H9 (cell line): ENCODE data around the gene SLC22A31. TPM values are rescaled to one million over a fixed set of nuclear protein-coding genes. Genes with fewer than 3 reads are reported as not detected.

Experiments
- DNase-seq: peaks from one replicate; pipeline ENCODE4 v3.0.0-alpha.2; 2017
- H2AFZ ChIP-seq: one replicate; pipeline ENCODE4 v1.6.1; 2013; ENCODE audit warnings: mild to moderate bottlenecking, low read length, control low read depth, moderate library complexity
- H2AK5ac ChIP-seq: 2 replicates; pipeline ENCODE4 v1.6.1; 2013; ENCODE audit warnings: low read length, control low read depth, mixed read lengths; ENCODE audit not compliant: insufficient read length
- H2BK120ac ChIP-seq: one replicate; pipeline ENCODE4 v1.6.1; 2013; ENCODE audit warnings: low read depth, mild to moderate bottlenecking, low read length, control low read depth, inconsistent platforms; ENCODE audit not compliant: poor library complexity, severe bottlenecking
- H2BK12ac ChIP-seq: 2 replicates; pipeline ENCODE4 v1.6.1; 2013; ENCODE audit warnings: low read length, control low read depth, mixed read lengths, low read depth; ENCODE audit not compliant: insufficient read length
- H2BK15ac ChIP-seq: 2 replicates; pipeline ENCODE4 v1.6.1; 2013; ENCODE audit warnings: low read depth, low read length, control low read depth
- H2BK20ac ChIP-seq: one replicate; pipeline ENCODE4 v1.6.1; 2013; ENCODE audit warnings: low read depth, mild to moderate bottlenecking, low read length, control low read depth, inconsistent platforms; ENCODE audit not compliant: poor library complexity, severe bottlenecking
- H2BK5ac ChIP-seq: 2 replicates; pipeline ENCODE4 v1.6.1; 2013; ENCODE audit warnings: low read length, control low read depth, mixed read lengths; ENCODE audit not compliant: insufficient read length
- H3K14ac ChIP-seq: 2 replicates; pipeline ENCODE4 v1.6.1; 2013; ENCODE audit warnings: low read length, control low read depth; ENCODE audit not compliant: insufficient read depth
- H3K18ac ChIP-seq: 2 replicates; pipeline ENCODE4 v1.6.1; 2013; ENCODE audit warnings: low read depth, mild to moderate bottlenecking, mixed read lengths, low read length, control low read depth; ENCODE audit not compliant: insufficient read length
- H3K23ac ChIP-seq: 2 replicates; pipeline ENCODE4 v1.6.1; 2013; ENCODE audit warnings: low read length, control low read depth, mixed read lengths, low read depth; ENCODE audit not compliant: insufficient read length
- H3K23me2 ChIP-seq: 2 replicates; pipeline ENCODE4 v1.6.1; 2013; ENCODE audit warnings: low read depth, mild to moderate bottlenecking, mixed read lengths, low read length, control low read depth; ENCODE audit not compliant: insufficient read length, poor library complexity, severe bottlenecking
- H3K27ac ChIP-seq: 2 replicates; pipeline ENCODE4 v1.5.1; 2013; ENCODE audit warnings: low read length, control low read depth, mixed read lengths, low read depth; ENCODE audit not compliant: insufficient read length
- H3K27me3 ChIP-seq: 2 replicates; pipeline ENCODE4 v1.6.1; 2013; ENCODE audit warnings: low read length, control low read depth, inconsistent platforms; ENCODE audit not compliant: insufficient read depth
- H3K4ac ChIP-seq: 2 replicates; pipeline ENCODE4 v1.6.1; 2013; ENCODE audit warnings: low read depth, mild to moderate bottlenecking, control low read depth, inconsistent platforms, low read length, moderate library complexity
- H3K4me1 ChIP-seq: 2 replicates; pipeline ENCODE4 v1.6.1; 2013; ENCODE audit warnings: low read length, control low read depth, inconsistent platforms; ENCODE audit not compliant: insufficient read depth
- H3K4me2 ChIP-seq: 2 replicates; pipeline ENCODE4 v1.6.1; 2013; ENCODE audit warnings: low read length, control low read depth, mixed read lengths; ENCODE audit not compliant: insufficient read length, insufficient read depth
- H3K56ac ChIP-seq: 2 replicates; pipeline ENCODE4 v1.6.1; 2013; ENCODE audit warnings: low read depth, mild to moderate bottlenecking, mixed read lengths, low read length, control low read depth; ENCODE audit not compliant: insufficient read length
- H3K79me1 ChIP-seq: 2 replicates; pipeline ENCODE4 v1.6.1; 2013; ENCODE audit warnings: low read depth, mild to moderate bottlenecking, moderate library complexity, low read length, control low read depth, inconsistent platforms; ENCODE audit not compliant: insufficient read depth, poor library complexity, severe bottlenecking
- H3K79me2 ChIP-seq: 2 replicates; pipeline ENCODE4 v1.6.1; 2013; ENCODE audit warnings: low read length, control low read depth, inconsistent platforms; ENCODE audit not compliant: insufficient read depth
- H3K9ac ChIP-seq: 2 replicates; pipeline ENCODE4 v1.6.1; 2013; ENCODE audit warnings: low read length, control low read depth, mixed read lengths; ENCODE audit not compliant: insufficient read length; ENCODE audit errors: extremely low read depth
- H3K9me3 ChIP-seq: one replicate; pipeline ENCODE4 v1.6.1; 2013; ENCODE audit warnings: low read depth, low read length, inconsistent platforms; ENCODE audit not compliant: control insufficient read depth
- H3T11ph ChIP-seq: one replicate; pipeline ENCODE4 v1.6.1; 2013; ENCODE audit warnings: mild to moderate bottlenecking, low read length, control low read depth, inconsistent platforms
- H4K20me1 ChIP-seq: one replicate; pipeline ENCODE4 v1.6.1; 2013; ENCODE audit not compliant: control insufficient read depth, insufficient read length, insufficient read depth
- H4K5ac ChIP-seq: 2 replicates; pipeline ENCODE4 v1.6.1; 2013; ENCODE audit warnings: low read depth, mild to moderate bottlenecking, mixed read lengths, low read length, control low read depth; ENCODE audit not compliant: insufficient read length
- H4K8ac ChIP-seq: replicated peaks from 2 replicates; pipeline ENCODE4 v1.6.1; 2013; ENCODE audit warnings: low read length, control low read depth, mixed read lengths, low read depth; ENCODE audit not compliant: insufficient read length
- H4K91ac ChIP-seq: 2 replicates; pipeline ENCODE4 v1.6.1; 2013; ENCODE audit warnings: low read depth, mild to moderate bottlenecking, moderate library complexity, mixed read lengths, low read length, control low read depth; ENCODE audit not compliant: insufficient read length
- H3K27ac Mint-ChIP-seq, 3 experiments: 2 replicates in 2 of 3; 3 replicates in 1 of 3; pipeline ENCODE4 v1.8.0; 2020 to 2021; ENCODE audit warnings: mixed read lengths in 3 of 3, mild to moderate bottlenecking in 1 of 3, moderate library complexity in 1 of 3
- H3K27me3 Mint-ChIP-seq: 2 replicates; pipeline ENCODE4 v1.8.0; 2021; ENCODE audit warnings: low read depth, mild to moderate bottlenecking, moderate library complexity, mixed read lengths
- H3K36me3 Mint-ChIP-seq, 3 experiments: 2 replicates in 2 of 3; 3 replicates in 1 of 3; pipeline ENCODE4 v1.8.0; 2020 to 2021; ENCODE audit warnings: low read depth in 3 of 3, mixed read lengths in 3 of 3; ENCODE audit not compliant: insufficient read depth in 1 of 3
- H3K4me1 Mint-ChIP-seq, 2 experiments: 2 replicates each; pipeline ENCODE4 v1.8.0; 2020; ENCODE audit warnings: mixed read lengths in 2 of 2
- H3K4me3 Mint-ChIP-seq, 2 experiments: 2 replicates in 1 of 2; 3 replicates in 1 of 2; pipeline ENCODE4 v1.8.0; 2020 to 2021; ENCODE audit warnings: mild to moderate bottlenecking in 2 of 2, mixed read lengths in 2 of 2, moderate library complexity in 1 of 2
- H3K9me3 Mint-ChIP-seq, 2 experiments: 2 replicates in 1 of 2; 3 replicates in 1 of 2; pipeline ENCODE4 v1.8.0; 2020; ENCODE audit warnings: mild to moderate bottlenecking in 2 of 2, mixed read lengths in 2 of 2, moderate library complexity in 1 of 2
- CTCF ChIP-seq: fragments of 200-600 bp; sonication (generic); conservative IDR thresholded peaks from 3 replicates; pipeline ENCODE4 v1.8.0; 2021; ENCODE audit warnings: antibody characterized with exemption, mild to moderate bottlenecking
- WGBS: extraction: QIAGEN DNeasy Blood & Tissue Kit; methylation state at CpG from one replicate; pipeline ENCODE4 v1.1.7; 2013; ENCODE audit warnings: missing lambda C conversion rate, low lambda C conversion rate, mixed read lengths; ENCODE audit not compliant: insufficient read length; ENCODE audit errors: extremely low coverage; 5-methylcytosine and 5-hydroxymethylcytosine counted together
- total RNA-seq: library from RNA; stranded (reverse); gene quantifications from 2 replicates; pipeline ENCODE4 v1.2.1, GENCODE V29; 2021

SLC22A31 gene
- total RNA-seq, 1 experiment from 2014 or later = 7.7 TPM

- Histone ChIP-seq H2BK120ac (no peak overlapping the region), H3K79me2 (no peaks in the 10 kb centered on the region), H3K9me3 (peaks cover 14% of the 10 kb centered on the region), H3K56ac (no peak overlapping the region), H3K23ac (no peak overlapping the region), H3K14ac (no peak overlapping the region; the same call in 1 of the 2 replicates), H3K4me2 (no peak overlapping the region), H3K79me1 (no peaks in the 10 kb centered on the region), H4K5ac (no peak overlapping the region), H3K4ac (no peak overlapping the region), H3T11ph (no peak overlapping the region), H3K9ac (no peak overlapping the region), H3K18ac (no peak overlapping the region), H2BK15ac (no peak overlapping the region), H4K91ac (no peak overlapping the region), H4K8ac (no peak overlapping the region), H3K27me3 (no peaks in the 10 kb centered on the region), H2AFZ (no peak overlapping the region), H2AK5ac (no peak overlapping the region), H3K27ac (no peak overlapping the region), H3K4me1 (no peaks in the 10 kb centered on the region), H2BK5ac (no peak overlapping the region), H4K20me1 (no peaks in the 10 kb centered on the region), H3K23me2 (no peaks in the 10 kb centered on the region), H2BK20ac (no peak overlapping the region), H2BK12ac (no peak overlapping the region)
- DNase-seq = no peak
- no peak for TF ChIP-seq CTCF
- peak overlapping the region in 1 of 3 experiments; percentile 91; a peak in 1 of 7 replicates for H3K27ac Mint-ChIP-seq
- peaks cover 17 to 22% of the 10 kb centered on the region in 2 experiments for H3K9me3 Mint-ChIP-seq
- H3K36me3 Mint-ChIP-seq = peaks cover 16 to 39% (median 34%) of the 10 kb centered on the region in 3 experiments
- WGBS = no CpG with 5 or more reads among the region's 41 CpGs
- H3K27me3 Mint-ChIP-seq = peaks cover 16% of the 10 kb centered on the region
- H3K4me1 Mint-ChIP-seq = no peaks in the 10 kb centered on the region
- H3K4me3 Mint-ChIP-seq = no peak overlapping the region
These were observed 47.3 kb downstream of the SLC22A31 start for GRCh38 chr16:89152831-89153700.
